ENCODE measurements around the gene MN1.
"Not testable (repeated sequence)": the region's sequence is repeated elsewhere in the genome, so short reads cannot be mapped to it uniquely, and the experiment has no call there.

MN1 gene

DNA sequence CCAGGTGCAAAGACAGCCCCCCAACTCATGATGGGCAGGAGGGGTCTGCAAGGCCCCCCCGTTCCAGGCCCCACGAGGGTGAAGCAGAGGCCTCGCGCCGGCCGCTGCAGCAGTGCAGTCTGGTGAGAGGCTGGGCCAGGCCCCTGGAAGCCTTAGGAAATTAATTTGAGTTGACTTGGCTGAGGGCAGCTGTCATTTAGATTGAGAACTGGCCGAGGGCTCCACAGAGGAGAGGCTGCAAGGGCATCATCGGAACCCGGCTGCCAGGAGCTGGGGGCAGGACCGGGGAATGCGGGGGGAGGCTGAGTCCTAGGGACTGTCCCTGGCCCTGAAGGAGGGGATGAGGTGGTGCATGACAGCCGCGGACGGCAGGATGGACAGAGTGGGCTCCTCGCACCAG lies 39.9 kb downstream of the MN1 start:
- DNase-seq (ENCODE audit: low read depth) = no peak

DNA sequence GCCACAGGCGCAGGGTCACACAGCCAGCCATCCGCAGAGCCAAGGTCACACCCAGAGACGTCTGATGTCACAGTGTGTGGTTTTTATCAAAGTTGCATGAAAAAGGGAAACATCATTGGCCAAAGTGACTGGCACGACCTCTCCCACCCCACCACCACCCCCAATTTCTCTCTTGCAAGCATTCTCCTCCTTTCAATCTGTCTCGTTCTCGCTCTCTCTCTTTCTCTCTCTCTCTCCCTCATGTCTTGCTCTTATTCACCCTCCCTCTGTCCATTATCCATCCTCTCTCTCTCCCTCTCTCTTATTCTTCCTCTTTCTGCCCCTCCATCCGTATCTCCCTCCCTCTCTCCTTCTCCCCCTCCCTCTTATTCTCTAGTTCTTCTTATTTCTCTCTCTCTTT lies 40.6 kb downstream of the MN1 start:
- no peak for DNase-seq (ENCODE audit: low read depth)

DNA sequence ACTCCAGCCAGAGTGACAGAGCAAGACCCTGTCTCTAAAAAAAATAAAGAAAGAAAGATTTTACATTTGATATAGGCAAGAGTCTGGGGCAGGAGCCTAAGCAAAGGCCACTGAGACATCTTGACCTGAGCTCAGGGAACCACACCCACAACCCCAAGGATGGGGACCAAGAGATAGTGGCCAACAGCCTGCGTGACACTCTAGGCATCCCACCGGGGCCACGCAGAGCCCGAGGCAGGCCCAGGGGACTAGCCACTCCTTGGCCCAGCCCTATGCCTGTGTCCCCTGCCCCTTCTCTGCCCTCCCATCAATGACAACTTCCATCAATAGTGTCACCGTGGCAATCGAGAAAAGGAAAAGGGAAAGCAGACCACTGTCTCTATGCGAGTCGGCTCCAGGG lies 41.1 kb downstream of the MN1 start:
- no peak for DNase-seq (ENCODE audit: low read depth)

DNA sequence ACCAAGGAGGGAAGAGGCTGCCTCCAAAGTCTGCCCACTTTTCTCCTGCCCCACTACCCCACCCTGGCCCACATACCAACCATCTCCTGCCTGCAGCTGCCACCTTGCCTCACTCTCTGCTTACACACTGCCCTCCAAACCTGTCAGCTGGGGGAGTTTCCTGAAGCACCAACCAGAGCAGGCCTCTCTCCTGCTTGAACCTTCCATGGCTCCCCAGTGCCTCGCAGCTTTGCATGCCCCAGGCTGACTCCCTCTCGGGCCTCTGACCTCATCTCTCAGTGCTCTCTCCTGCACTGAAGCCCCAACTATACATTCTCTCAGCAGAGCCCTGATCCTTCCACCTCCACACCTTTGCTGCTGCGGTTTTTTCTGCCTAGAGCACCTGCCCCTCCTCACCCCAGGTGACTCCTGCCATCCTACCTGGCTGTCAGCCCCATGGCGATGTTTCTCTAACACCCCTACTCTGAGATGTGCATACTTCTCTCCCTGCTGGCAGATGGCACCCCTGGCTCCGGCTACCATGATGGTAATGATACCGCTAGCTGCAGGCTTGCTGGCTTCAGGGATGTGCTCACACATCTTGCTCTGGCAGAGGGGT lies 43.5 kb downstream of the MN1 start:
- DNase-seq (ENCODE audit: low read depth) = no peak

DNA sequence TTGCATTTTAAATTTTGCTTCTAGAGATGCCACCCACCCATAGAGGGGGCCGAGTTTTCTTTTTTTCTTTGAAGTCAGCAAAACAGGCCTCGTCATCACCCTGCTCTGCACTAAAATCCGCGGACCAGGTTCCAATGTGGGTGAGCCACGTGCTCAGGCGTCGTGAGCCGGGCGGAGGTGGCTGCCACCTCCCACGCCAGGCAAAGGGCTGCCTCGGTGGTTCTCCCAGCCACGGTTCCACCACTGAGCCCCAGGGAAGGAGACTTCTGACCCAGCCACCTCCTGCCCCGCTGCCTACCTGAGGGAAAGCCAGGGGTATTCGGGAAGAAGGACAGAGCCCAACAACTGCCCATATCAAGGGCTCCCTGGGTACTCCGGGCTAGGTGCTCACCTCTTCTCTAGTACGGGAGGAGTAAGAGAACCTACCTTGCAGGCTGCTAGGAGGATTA lies 45.3 kb downstream of the MN1 start:
- no peak for DNase-seq (ENCODE audit: low read depth)

DNA sequence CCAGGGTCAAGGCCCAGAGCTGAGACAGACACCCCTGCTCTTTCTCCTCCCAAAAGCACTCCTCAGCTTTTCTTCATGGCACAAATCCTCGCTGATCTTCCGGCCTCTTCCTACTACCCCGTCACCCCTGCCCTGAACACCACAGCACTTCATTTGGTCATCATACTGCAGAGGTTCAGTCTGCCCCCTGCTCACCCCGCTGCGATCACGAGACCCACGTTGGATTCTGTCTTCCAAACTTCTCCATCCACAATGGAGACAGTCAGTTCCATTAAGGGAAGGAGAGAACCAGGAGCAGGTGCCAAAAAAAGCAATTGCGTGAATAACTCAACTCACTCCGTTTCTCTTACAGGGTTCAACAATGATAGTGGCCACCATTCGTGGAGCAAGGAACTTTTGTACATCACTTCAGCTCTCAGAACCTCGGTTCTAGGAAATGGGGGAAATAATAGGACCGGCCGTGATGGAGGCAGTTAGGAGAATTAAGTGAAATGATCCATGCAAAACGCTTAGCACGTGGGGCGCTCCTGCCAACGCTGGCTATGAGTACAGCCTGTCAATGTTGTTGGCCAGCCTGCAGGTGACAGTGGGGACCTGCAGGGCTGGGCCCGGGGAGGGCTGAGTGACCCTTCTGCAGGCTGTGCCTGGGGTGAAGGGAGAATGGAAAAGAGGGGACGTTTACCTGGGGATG lies 45.9 kb downstream of the MN1 start:
- no peak for DNase-seq (ENCODE audit: low read depth)

DNA sequence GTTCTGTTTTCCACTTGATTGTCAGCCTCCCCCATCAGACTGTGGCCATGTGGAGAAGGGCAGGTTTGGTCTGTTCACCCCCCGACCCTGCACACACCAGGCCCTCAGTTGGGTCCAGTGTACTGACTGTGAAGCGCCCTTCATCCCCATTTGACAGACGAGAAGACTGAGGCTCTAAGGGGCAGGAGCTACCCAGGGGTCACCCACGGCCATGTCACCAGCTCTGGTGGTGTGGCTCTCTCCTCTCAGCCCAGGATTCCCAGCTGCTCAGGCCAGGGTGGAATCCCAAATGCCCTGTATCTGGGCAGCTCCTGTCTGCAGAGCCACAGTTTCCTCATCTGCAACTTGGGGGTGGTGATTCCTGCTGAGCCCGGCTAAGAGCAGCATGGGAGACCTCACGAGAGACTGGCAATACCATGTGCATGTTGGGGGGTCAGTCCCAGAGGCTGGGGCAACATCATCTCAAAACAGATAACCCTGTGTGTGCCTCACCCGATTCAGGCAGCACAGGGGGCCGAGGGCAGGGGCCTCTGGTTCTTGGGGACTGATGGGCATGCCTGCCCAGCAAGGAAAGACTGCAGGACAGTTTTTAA lies 46.6 kb downstream of the MN1 start:
- no peak for DNase-seq (ENCODE audit: low read depth)

DNA sequence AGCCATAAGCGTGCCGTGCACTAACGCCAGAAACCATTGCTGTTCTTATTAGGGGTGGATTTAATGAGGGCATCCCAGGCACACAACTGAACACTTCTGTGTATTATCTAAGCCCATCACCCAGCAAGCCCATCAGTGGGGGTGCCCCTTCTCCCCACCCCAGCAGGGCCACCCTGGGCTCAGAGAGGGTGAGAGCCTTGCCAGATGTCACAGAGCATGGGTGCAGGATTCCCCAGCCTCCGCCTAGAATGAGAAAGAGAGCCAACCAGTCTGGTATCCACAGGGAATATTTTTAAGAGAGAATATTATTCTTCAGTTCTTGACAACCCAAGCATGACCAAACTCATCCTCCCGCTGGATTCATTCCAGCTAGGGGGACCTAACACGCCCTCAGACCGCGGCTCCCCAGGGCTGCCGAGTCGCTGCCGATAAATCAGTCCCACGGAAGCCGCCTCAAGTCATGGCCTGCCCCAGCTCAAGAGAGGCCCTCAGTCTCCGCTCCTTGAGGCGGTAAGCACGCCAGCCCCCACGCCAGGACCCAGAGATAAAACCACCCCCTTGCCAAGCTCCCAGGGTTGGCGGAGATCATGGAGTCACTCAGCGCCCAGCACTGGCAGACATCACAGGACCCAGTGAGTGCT lies 47.2 kb downstream of the MN1 start:
- no peak for DNase-seq (ENCODE audit: low read depth)

DNA sequence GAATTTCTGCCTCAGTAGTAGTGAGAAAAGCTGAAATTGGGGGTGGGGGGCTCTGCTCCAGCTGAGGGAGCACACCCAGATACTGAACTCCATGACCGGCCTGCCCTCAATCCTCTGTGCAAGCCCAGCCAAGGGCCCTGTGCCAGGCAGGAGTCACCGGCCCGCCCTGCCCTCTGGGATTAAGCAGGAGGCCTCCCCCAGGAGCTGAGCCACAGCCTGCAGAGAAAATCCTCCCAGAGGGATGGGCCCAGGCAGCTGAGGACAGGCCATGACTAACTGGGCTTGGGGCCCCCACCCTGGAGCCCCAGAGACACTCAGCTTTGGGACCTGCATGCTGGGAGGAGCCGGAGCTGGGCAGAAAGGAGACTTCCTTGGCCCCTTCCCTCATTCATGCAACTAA lies 48.8 kb downstream of the MN1 start:
- no peak for DNase-seq (ENCODE audit: low read depth)

DNA sequence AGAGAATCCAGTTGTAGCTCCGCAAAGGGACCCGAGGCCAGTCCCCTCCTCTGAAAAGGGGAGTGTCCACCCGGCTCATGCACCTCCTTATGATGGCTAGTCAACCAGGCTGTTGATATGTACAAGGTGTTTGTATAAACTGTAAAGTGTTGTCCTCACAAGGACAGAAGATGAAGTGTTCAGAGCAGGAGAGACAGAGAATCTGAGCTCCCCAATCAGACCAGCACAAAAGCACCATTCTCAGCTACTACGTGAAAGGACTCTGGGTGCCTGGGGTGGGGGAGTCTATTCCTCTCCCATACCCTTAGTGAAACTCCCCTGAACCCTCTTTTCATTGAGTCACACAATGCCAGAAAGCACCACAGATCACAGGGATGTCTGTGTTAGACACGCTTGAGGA lies 49.4 kb downstream of the MN1 start:
- DNase-seq (ENCODE audit: low read depth) = no peak

DNA sequence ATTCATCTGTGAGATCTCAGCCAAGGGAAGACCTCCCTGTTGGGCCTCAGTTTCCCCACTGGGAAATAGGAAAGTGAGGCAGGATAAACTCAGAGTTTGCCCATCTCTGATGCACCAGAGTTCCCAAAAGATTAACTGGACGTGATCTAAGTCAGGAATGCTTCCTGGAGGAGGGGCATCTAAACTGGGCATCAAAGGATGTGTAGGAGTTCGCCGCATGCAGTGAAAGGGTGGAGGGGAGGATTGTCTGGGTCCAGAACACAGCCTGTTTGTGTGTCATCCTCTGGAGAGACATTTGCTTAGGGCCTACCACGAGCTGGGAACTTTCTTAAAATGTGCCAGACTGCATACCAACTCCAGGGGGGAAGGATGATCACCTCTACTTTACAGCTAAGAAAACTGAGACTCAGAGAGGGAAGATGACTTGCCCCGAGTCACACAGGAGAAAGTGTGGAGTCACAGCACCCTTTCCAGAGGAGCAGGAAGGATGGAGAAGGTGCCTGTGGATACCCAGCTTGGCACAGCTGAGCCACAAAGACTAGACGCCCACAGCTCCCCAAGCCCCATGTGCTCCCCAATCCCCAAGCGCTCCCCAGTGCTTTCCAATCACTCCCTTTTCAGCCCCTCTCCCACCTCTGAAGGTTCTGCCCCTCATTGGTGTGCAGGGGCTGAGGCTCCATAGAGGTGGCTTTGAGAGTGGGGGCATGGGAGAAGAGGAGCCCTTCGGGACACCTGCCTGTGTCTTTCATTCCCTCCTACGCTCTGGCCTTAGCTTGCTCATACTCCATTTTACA lies 50.1 kb downstream of the MN1 start:
- no peak for DNase-seq (ENCODE audit: low read depth)

DNA sequence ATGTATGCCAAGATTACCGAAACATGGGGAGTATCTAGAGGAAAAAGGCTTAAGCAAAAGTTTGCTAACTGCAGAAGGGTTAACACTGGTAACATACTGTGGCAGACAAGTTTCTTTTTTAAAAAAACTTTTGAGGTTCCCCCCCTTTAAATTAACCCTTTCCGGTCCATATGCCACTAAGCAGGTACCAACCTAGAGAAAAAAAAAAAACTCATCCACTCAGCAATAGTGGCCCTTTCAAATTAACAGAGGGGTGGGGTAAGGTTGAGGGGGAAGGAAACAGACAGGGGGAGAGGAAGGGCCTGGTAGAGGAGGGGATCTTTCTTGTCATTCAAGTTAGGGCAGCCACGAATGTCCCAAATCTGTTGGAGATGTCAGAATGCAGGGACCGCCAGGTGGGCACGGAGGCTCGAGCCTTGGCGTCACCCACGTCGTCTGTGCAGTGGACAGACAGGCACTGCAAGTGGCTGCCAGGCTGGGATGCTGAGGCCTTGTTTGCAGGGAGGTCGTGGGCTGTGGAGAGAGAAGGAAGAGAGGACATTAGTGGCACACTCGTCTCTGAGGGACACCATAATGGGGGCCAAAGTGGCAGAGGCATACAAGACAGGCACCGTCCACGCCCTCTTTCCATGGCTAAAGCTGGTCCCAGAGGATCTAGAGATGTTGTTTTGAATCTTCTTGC lies 50.8 kb downstream of the MN1 start:
- DNase-seq (ENCODE audit: low read depth) = no peak

DNA sequence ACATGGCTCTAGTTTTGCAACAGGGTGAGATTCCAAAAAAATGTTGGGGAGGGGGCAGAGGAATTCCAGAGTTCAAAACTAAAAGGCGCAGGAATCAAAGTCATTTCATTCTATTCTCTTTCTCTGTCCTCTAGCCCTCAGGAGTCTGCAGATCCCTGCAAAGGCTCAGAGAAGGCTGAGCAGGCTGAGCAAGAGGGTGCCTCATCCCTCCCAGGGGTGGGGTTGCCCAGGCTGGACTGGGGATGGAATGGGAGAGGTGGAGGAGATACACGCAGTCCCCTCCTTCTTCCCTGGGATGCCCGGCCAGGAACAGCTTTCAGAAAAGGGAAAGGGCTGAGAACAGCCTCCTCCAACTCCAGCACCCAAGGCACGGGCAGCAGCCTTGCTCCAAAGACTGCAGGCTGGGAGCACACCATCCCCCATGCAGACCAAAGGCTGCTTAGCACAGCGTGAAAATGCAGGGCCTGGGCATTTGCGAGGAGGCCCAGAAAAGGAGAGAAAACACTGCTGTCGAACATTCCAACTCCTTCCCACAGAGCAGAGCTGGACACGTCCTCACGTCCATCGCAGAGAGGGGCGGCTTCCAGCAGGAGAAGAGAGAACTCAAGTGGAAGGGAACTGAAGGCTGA lies 51.8 kb downstream of the MN1 start:
- no peak for DNase-seq (ENCODE audit: low read depth)

DNA sequence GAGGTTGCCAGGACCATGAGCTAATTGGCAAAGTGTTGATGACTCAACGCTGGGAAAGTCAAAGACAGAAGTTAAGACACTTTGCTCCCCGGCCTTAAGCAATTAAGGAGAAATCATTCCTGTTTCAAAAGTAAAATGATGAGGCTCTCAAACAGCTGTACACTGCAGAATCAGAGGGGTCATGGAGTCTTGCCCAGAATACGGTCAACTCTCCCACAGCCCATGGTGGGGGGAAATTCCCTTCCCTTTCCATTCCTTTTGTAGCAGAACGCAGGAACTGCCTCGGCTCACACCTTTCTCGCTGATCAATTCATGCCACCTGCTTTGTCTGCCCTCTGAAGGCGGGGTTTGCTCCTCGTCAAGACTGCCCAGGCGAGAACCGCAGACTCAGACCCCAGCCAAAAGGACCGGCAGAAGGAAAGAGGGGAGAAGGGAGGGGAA lies 52.8 kb downstream of the MN1 start:
- DNase-seq (ENCODE audit: low read depth) = no peak

DNA sequence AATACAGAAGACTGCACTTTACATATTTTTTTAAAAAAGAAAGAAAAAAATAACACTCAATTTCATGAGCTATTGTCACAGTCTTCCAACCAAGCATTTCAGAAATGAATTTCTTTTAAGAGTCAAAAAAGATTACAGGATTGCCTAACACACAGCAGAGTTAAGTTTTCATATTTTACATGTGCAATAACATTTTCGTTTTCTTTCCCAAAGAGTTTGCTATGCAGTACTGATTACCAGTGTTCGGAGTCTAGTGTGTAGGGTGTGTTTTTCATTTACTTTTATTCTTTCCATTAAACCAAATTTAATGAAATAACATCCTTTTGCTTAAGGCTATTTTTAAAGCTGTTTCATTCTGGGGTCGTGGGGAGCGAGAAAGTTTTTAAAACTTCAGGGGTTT lies 53.2 kb downstream of the MN1 start:
- DNase-seq (ENCODE audit: low read depth) = no peak

DNA sequence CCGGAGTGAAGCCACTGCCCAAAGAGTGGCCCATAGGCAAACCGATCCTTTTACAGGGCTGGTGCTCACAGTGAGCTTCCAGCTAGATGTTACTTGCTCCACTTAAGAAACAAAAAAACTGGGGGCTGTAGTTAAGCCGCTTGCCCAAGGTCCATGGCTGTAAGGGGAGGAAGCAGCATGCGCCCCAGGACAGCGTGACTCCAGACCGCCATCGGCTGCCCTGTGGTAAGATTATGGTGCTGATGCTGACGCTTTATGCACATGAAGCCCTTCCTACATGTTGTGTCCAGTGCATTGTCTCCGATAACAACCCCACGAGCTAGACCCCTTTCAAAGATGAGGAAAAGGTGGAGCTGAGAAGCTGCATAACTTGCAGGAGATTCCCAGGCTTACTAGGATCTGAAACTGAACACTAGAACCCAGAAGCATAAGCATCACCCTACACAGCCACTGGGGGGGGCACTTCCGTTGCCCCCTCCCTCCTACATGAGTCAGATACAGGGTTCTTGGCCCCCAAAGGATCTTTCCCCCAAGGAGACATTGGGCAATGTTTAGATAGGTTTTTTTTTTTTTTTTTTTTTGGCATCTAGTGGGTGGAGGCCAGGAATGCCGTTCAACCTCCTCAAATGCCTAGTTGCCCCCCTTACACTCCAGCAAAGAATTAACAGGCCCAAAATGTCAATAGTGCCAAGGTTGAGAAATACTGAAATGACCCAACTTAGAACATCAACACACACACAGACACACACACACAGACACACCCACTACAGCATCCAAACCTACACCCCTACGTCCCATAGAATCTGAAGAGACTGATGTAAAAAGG lies 53.9 kb downstream of the MN1 start:
- DNase-seq (ENCODE audit: low read depth) = no peak

DNA sequence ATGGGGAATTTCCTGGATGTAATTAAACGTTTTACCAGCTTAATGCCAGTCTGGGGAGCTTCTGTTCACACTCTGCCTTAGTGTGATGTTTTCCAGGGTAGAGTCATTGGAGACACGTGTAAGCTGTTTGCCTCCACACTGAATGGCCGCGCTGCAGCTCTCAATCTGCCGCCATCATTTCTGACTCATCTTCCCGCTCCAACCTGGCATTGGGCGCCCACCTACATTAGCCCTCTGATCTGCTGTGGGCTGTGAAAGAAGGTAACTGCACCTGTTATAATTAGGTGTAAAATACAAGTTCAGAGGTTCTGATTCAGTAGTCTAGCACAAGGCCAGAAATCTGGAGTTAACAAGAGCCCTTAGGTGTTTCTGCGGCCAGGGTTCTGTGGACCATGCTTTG lies 54.6 kb downstream of the MN1 start:
- no peak for DNase-seq (ENCODE audit: low read depth)

DNA sequence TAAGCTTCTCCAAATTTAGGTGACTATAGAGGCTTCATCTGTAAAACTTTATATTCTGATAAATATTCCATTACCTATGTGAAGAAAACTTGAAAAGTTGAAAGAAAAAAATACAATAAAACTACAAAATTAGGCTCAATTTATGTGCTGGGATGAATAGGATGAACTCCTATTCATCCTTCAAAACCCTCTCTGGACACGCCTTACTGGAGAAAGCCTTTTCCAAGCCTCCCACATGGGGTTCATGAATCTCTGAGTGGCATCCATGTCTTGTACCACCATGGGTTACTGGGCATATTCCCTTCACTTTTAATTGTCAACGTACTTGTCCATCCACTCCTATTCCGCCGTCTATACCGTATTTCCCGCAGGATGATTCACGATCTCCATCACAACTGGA lies 55.7 kb downstream of the MN1 start:
- DNase-seq (ENCODE audit: low read depth) = no peak

DNA sequence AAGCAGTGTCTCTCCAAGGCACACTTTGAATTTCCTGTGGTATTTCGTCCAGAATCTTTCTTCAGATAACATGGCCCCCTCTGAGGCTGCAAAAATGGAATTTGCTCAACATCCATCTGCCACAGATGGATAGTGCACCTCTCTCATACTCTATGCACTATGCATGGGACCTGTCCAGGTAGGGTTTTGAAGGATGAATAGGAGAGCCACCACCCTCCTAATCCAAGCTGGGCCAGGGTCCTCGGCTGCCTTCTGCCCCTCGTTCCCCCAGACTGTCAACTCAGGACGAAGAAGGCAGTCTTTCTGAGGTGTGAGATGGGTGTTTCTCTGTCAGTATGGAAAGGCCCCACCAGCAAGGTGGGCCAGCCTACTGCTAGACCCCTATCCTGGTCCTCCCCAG lies 56.4 kb downstream of the MN1 start:
- no peak for DNase-seq (ENCODE audit: low read depth)

DNA sequence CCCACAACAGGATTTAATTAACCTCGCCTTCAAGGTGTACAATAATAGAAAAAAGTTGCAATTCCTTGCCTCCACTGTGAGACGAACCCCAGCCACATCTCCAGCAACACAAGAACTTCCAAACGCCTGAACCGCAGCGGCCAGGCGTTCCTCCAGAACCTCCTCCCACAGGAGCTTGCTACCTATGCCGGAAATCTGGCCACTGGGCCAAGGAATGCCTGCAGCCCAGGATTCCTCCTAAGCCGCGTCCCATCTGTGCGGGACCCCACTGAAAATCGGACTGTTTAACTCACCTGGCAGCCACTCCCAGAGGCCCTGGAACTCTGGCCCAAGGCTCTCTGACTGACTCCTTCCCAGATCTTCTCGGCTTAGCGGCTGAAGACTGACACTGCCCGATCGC lies 57.5 kb downstream of the MN1 start:
- DNase-seq (ENCODE audit: low read depth) = not testable (repeated sequence)
